ENCODE data around the gene IDH1. TPM values are rescaled to one million over a fixed set of nuclear protein-coding genes. Genes with fewer than 3 reads are reported as not detected.

The IDH1 gene
- total and polyA plus RNA-seq, 2 of the 8 experiments (the other 6 are each of a cell fraction or from before 2014, with no cell fraction given), result 174 to 398 TPM

DNA sequence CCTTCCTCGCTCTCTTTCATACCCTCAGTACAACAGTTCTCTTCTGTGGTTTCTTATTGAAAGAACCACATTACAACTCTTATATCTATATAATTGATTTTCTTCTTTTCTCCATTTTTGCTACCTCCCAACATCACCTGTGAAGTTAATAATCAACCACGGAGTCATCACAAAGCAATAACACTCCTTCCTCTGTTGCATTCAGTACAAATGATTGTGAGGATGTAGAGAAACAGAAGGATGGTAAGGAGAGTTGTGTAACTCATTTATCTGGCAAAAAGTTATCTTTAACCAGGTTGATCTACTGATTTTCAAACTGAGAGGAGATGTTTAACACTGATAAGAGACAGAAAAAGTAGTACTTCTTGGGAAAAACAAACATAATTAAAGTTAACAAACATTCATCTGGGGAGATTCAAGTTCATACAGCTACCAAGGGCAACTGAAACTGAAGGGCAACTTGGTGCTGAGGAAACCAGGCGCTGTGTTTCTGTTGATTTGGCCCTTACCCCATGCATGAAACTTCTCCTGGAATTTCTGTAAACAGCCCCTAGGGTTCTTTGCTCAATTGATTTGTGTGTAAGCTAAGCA, 14.2 kb downstream of the IDH1 start:
- FAIRE-seq, result no peak
- H3K36me3 ChIP-seq (ENCODE audit: control insufficient read depth in 2 of 4, insufficient read depth in 4 of 4, low read length in 3 of 4), result peaks cover 25 to 95% (median 64%) of the 10 kb centered on the region in 4 experiments
- no peak overlapping the region for H3K18ac ChIP-seq (ENCODE audit: extremely low read depth, low read length)

More for the DNA sequence above, 14.2 kb downstream of the IDH1 start:
- H3K9me3 ChIP-seq (ENCODE audit: insufficient read depth in 2 of 2, low read depth in 1 of 2, low read length in 1 of 2), result no peaks in the 10 kb centered on the region
- DNase-seq (ENCODE audit: low read depth in 1 of 2, low spot score in 2 of 2), result no peak
- H2BK12ac ChIP-seq (ENCODE audit: low read depth, low read length), result no peak overlapping the region
- H3K27ac ChIP-seq (ENCODE audit: low read depth, low read length), result no peak overlapping the region
- H2BK120ac ChIP-seq (replicated peaks; ENCODE audit: low read depth, low read length), result no peak overlapping the region
- H2AK5ac ChIP-seq (ENCODE audit: low read depth, low read length), result no peak overlapping the region
- no peak overlapping the region for H3K56ac ChIP-seq (replicated peaks; ENCODE audit: insufficient read length, low read depth, low read length)
- H3K23me2 ChIP-seq (ENCODE audit: low read depth, low read length), result no peaks in the 10 kb centered on the region
- no peak overlapping the region for H4K8ac ChIP-seq (ENCODE audit: extremely low read depth, insufficient read depth, low read length)
- no peak overlapping the region for H3K4me3 ChIP-seq (ENCODE audit: extremely low read depth in 1 of 4, insufficient read depth in 2 of 4, low read depth in 3 of 4, low read length in 4 of 4)
- H2BK20ac ChIP-seq (ENCODE audit: low read length), result no peak overlapping the region
- H4K91ac ChIP-seq (replicated peaks; ENCODE audit: insufficient read length, low read length), result no peak overlapping the region
- no peak overlapping the region for H2BK15ac ChIP-seq (ENCODE audit: low read length)
- H3K4me2 ChIP-seq (ENCODE audit: insufficient read depth in 1 of 2, low read depth in 2 of 2, low read length in 2 of 2), result no peak overlapping the region
- H2AFZ ChIP-seq (ENCODE audit: low read length), result no peak overlapping the region
- H3K4me1 ChIP-seq (replicated peaks in 1 of 4; ENCODE audit: control insufficient read depth in 3 of 4, insufficient read depth in 4 of 4, low read length in 3 of 4), result no peaks in the 10 kb centered on the region
- H3K4ac ChIP-seq (replicated peaks; ENCODE audit: insufficient read length, low read depth, low read length), result no peak overlapping the region
- H2BK5ac ChIP-seq (ENCODE audit: low read depth, low read length), result no peak overlapping the region
- H4K20me1 ChIP-seq (replicated peaks in 1 of 2; ENCODE audit: control insufficient read depth in 1 of 2, insufficient read depth in 2 of 2, low read length in 2 of 2), result peaks cover 0 to 4% of the 10 kb centered on the region in 2 experiments
- H3K23ac ChIP-seq (ENCODE audit: insufficient read length), result no peak overlapping the region
- no peaks in the 10 kb centered on the region for H3K79me2 ChIP-seq (ENCODE audit: control insufficient read depth in 1 of 2, insufficient read depth in 2 of 2, low read length in 2 of 2)
- TF ChIP-seq SAP30 (IDR thresholded peaks at IDR 0.05; ENCODE audit: insufficient read depth, insufficient replicate concordance, low read length), result no peak
- no peak for TF ChIP-seq NRF1 (IDR thresholded peaks at IDR 0.05; ENCODE audit: low read depth, low read length)
- no peak for TF ChIP-seq TAF7 (optimal IDR thresholded peaks at IDR 0.05; ENCODE audit: borderline replicate concordance, low read depth, low read length)
- TF ChIP-seq SIRT6 (IDR thresholded peaks at IDR 0.05; ENCODE audit: low read length), result no peak
- TF ChIP-seq EGR1 (IDR thresholded peaks at IDR 0.05; ENCODE audit: borderline replicate concordance, low read depth, low read length), result no peak
- TF ChIP-seq POU5F1 (IDR thresholded peaks at IDR 0.05; ENCODE audit: low read depth, low read length), result no peak
- TF ChIP-seq FOSL1 (IDR thresholded peaks at IDR 0.05; ENCODE audit: insufficient read depth, low read depth, low read length), result no peak
- no peak for TF ChIP-seq HDAC2 (IDR thresholded peaks at IDR 0.05; ENCODE audit: borderline replicate concordance in 1 of 2, low read depth in 2 of 2, low read length in 2 of 2)
- TF ChIP-seq PHF8 (conservative IDR thresholded peaks at IDR 0.05; ENCODE audit: low read depth, low read length), result no peak
- POLR2A ChIA-PET (ENCODE audit: partially characterized antibody), result interaction anchor here (0.9 to 2.8 kb wide), 8 partner anchors 8 to 148 kb away, joined by 3 to 8 read pairs (median 4); no protein-coding TSS in a partner anchor
- H3K27me3 ChIP-seq (replicated peaks in 1 of 4; ENCODE audit: control insufficient read depth in 3 of 4, extremely low read depth in 1 of 4, insufficient read depth in 3 of 4, low read length in 3 of 4), result no peaks in the 10 kb centered on the region
- no peak overlapping the region for H4K5ac ChIP-seq (ENCODE audit: insufficient read length, low read depth, low read length)
- CTCF ChIA-PET (ENCODE audit: partially characterized antibody), result interaction anchor here (0.8 to 2.3 kb wide), 6 partner anchors 61 to 139 kb away, joined by 3 to 12 read pairs (median 4); no protein-coding TSS in a partner anchor
- no peak overlapping the region for H3K14ac ChIP-seq (ENCODE audit: insufficient read length)
- WGBS, 2 experiments (ENCODE audit: extremely low coverage in 1 of 2, insufficient coverage in 1 of 2, insufficient read length in 1 of 2, insufficient replicate concordance in 2 of 2, low coverage in 1 of 2, low lambda C conversion rate in 2 of 2, missing lambda C conversion rate in 1 of 2), result 85% methylated on average over 3 of the region's 3 CpGs; no CpG with 5 or more reads in 1 of the 2 experiments
- H3K79me1 ChIP-seq (ENCODE audit: low read depth, low read length), result no peaks in the 10 kb centered on the region
- H3K9ac ChIP-seq (replicated peaks in 1 of 4; ENCODE audit: extremely low read depth in 1 of 4, low read depth in 3 of 4, low read length in 3 of 4), result no peak overlapping the region

All from H1 (cell line).